Measurements from ENCODE around the gene RIC8B.

RIC8B gene

DNA sequence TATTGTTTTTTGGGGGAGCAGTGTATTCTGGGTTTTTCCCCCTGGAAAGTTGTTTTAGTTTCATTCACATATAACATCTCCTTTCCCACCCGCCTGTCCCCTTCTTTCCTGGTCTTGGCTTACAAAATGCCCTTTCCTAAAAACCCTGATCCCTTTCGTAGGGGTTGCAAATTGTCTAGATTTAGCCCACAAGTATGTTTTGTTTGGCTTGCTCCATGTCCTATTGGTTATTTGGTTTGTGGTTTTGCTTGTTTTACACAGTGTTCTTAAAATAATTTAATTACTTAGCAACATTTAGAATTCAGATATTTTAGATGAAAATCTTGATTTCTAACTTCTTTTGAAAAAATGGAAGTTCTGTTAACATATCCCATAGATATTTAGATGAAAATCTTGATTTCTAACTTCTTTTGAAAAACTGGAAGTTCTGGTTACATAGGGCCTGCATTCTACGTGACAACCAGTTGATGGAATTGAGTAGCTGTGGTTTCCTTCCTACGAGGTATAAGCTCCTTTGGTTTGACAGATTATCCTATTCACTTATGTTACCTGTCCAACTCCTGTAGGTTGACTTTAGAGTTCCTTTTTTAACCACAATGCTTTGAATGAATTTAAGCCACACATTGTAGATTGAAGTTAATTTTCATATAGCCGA is 92.1 kb downstream of the RIC8B start:
- DNase-seq (ENCODE audit: extremely low read depth in 1 of 2, low read depth in 1 of 2), result no peak

DNA sequence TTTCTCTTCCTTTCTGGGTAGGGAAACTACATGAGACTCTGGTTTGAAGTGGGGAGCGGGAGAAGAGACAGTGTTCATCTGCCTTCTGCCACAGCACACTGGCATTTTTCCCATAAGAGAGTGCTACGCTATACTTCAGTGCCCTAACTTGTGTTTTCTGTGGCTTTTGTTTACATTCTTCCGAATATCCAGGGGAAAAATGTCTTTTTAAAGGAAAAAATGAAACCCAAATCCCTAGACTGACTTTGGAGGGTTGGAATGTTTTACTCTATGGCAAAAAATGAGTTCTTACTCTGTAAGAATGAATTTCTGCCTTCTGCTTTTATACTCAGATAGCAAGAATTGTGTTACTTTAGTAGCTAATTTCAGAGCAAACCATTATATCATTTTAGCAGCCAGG is 93.2 kb downstream of the RIC8B start:
- DNase-seq (ENCODE audit: extremely low read depth in 1 of 2, low read depth in 1 of 2), result no peak

DNA sequence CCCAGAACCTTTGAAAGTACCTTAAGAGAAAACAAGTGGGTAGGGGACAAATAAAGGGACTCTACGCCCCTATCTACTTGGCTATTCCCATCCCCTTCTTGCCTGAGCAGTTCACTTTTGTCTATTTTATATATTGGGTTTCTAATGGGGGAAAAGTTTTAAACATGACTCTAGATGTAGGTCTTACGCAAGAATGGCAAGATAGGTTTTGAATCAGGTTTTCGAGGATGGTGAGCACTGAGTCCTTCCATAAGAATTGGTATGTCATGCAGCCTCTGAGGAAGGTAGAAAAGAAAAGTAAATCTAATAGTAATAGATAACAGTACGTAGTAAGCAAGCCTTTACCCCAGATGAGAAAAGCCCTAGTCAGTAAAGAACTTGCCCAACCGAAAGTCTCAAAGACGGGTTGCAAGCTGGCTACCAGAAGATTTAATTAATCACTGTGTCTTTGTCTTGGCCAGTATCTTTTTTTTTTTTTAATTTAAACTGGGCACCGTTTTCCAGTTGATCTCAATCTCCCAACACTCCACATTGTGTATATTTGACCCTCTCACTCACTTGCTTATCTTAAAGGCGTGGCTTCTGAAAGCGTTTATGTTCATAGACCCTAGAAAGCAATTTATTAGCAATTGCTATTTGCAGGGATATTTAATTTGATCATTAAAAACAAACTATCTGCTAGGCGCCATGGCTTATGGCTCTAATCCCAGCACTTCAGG is 94.7 kb downstream of the RIC8B start:
- no peak for DNase-seq (ENCODE audit: extremely low read depth in 1 of 2, low read depth in 1 of 2)

DNA sequence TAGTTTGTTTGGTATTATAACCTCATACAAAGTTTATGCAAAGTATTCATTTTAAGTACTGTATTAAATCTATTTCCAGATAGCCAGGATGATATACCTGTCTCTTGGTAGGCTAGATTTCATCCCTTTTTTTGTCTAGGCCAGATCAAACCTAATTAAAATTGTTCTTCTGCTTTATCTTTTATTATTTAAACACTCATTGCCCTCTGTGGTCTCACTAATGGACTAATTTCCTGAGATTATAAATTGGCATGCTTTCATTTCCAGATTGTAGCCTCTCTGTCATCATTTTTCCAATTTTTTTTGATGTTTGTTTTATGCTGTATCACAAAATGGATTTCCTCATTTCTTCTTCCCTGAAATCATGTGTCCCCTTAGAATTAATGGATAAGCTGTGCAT is 95.6 kb downstream of the RIC8B start:
- no peak for DNase-seq (ENCODE audit: extremely low read depth in 1 of 2, low read depth in 1 of 2)

DNA sequence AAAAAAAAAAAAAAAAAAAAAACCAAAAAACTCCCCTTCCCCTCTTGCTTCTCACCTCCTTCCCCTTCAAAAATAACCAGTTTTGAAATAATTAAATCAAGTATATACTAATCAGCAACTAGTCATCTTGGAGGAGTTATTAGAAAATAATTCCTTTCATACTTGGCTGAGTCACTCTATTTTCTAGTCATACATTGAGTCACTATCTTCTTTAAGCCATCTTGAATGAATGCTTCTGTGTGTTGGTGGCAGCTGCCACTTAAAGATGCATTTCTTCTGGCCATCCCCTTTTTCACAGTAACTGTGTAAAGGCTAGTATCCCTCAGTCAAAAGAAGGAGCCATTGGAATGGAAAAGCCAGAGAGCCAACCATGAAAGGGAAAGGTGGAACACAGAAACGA is 97.0 kb downstream of the RIC8B start:
- DNase-seq (ENCODE audit: extremely low read depth in 1 of 2, low read depth in 1 of 2), result no peak

DNA sequence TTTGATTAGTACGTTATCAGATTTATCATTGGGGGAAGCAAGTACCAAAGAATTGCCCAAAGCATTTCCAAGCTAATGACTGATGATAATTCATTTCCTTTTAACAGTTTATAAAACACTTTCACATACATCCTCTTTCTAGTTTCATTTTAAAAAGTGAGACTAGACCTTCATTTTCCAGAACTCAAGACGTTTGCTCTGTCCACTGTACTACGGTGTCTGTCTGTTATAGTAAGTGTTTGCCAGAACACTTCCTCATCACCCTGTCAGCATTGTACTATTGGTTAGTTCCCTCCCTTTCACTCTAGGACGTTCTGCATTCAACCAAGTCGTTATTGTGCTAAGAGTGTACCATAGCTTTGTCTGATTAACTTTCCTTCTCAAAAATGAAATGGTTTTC is 99.5 kb downstream of the RIC8B start:
- DNase-seq (ENCODE audit: extremely low read depth in 1 of 2, low read depth in 1 of 2), result no peak

DNA sequence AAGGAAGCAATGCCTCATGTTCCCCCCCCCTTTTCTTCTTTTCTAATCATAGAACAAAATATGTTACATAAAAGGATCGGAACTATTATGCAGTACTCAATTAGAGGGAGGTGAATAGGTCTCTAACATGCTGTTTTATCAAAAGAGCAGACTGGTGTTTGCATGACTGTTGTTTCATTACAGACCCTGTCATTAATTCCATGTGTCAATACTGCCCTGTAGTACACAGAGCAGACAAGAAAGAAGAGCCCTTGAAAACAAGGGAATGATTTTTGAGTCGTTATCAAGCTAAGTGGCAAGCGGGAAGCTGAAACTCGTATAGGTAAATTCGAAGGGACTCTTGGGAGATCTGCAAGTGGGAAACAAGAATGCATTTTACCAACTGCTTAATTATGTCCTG is 104.3 kb downstream of the RIC8B start:
- DNase-seq (ENCODE audit: extremely low read depth in 1 of 2, low read depth in 1 of 2), result no peak

DNA sequence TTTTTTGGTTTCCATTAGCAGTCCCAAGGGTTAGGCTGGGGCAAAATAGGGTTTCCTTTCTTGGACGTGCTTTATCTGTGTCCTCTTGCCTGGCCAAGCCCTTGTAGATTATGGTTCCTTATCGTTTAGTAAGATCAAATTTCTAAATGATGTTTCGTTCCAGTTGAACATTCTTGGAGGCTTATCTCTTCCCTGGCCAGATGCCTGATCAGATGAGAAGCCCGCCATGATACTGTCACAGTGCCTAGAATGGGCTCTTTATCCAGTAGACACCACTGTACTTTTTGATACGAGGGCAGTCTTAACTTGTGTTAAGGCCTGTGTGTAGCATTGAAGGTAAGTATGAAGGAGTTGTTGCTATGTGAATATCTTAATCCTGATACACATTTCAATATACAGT is 105.1 kb downstream of the RIC8B start:
- no peak for DNase-seq (ENCODE audit: extremely low read depth in 1 of 2, low read depth in 1 of 2)

DNA sequence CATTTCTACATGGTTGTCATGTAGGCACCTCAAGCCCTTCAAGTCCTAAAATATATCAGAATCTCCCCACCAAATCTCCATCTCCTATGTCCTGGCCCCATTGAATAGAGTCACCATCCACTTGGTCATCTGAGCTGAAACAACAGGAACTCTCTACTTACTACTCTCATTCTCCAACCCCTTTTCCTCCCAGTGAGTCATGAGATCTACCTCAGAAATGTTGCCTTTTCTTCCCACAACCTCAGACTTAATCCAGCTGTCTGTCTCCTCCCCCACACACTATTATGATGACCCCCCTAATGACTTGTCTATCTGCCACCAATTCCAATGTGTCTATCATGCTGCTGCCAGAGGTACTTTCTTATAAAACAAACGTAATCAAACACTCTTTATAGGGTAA is 108.9 kb downstream of the RIC8B start:
- DNase-seq (ENCODE audit: extremely low read depth in 1 of 2, low read depth in 1 of 2), result no peak

DNA sequence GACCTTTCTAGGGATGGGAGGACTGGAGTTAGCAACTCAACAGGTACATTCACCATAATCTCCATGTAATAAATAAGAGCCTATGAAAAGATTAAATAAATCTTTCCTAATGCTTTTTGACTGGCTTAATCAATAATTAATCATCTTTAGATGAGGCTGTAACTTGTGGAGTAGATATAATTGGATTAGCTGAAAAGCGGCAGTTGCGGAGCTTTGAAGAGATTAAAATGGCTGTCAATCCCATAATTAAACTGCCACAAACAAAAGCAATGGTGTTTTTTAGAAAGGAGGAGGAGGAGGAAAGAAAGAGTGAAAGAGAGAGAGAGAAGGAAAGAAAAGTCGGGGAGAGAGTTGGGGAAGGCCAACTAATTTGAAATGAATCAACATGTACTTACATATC is 110.5 kb downstream of the RIC8B start:
- no peak for DNase-seq (ENCODE audit: extremely low read depth in 1 of 2, low read depth in 1 of 2)

DNA sequence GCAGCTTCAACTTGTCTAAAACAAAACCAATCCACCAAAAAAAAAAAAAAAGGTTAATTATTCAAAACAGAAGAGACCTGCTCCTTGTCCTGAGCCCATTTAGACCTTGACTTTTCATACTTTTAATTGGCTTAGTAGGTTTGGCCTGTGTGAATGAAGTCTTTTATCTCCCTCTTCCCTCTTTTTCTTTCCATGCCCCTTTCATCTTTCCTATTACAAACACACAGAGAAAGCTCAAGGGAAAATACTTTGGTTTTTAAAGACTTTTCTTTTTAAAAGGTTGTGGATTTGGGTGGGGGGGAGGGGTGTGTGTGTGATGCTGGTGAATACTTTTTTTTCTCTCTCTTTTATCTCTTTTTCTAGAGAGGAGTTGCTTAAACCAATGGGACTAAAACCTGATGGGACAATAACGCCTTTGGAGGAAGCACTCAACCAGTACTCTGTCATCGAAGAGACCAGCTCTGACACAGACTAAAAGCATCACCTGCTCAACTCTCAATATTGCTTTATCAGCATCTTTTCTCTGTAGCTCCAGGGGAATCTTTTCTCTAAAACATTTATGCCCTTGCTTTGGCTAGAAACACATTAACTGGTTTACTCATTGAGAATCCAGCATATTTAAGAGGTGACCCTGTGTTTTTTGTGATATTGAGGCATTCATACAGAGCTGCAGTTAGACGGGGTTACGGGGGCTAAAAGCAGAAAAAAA is 111.2 kb downstream of the RIC8B start:
- DNase-seq (ENCODE audit: extremely low read depth in 1 of 2, low read depth in 1 of 2), result no peak

DNA sequence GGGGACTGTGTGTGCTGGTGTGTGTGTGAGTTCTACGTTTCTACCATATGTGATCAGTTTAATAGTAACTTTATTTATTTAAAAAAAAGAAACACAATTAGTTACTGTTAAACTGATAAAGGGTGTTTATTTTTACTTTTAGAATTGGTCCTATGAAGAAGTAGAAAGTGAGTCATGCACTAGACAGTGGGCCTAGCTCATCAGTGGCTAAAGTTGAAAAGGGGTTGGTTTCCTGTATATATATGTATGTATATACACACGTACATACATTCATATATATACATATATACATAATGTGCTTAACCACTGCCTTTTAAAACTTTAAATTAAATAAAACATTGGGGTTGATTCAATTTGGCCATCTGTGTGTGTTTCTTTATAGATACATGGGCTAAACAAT is 112.5 kb downstream of the RIC8B start:
- no peak for DNase-seq (ENCODE audit: extremely low read depth in 1 of 2, low read depth in 1 of 2)

DNA sequence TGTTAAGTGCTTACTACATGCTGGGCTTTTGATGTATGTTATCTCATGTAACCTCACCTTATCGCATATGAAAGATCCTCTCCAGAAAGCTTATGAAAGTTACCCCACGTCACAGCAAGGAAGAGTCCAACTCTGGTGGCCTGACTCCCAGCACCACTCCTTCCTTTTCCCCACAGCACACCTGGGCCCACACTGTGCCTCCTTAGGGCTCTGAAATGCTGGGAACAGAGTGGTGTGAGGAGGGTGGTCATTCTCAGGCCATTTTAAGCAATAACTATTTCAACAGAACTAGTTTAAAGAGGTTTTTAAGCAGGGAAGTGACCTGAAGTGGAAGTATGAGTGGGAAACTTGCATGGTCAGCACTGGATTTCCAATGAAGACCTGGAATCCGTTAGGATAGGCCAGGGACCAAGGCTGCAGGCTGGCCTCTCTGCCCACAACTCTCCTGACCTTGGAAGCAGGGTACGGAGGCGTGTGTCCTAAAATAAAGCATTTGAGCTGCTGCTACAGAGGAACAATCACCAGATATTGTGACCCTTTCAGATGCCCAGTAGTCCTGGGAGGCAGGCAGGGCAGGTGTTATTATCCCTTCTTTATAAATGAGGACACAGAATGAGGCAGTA is 114.0 kb downstream of the RIC8B start:
- DNase-seq (ENCODE audit: extremely low read depth in 1 of 2, low read depth in 1 of 2), result no peak

DNA sequence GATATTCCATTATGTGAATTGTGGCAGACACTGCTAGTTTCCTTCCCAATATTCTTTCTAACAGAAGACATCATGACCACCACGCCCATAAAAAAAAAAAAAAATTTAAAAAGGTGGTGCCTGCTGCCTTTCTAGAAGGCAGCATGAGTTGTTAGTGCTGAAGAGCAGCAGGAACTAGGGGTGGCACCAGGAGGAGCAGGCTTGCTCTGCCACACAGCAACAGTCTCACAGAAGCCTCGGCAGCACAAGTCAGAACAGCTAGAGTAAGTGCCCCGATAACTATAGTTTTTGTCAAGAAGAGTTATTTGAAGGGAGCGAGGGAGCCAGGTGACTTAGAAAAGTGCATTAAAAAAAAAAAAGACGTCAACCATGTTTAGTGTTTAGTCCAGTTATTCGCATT is 114.8 kb downstream of the RIC8B start:
- no peak for DNase-seq (ENCODE audit: extremely low read depth in 1 of 2, low read depth in 1 of 2)

DNA sequence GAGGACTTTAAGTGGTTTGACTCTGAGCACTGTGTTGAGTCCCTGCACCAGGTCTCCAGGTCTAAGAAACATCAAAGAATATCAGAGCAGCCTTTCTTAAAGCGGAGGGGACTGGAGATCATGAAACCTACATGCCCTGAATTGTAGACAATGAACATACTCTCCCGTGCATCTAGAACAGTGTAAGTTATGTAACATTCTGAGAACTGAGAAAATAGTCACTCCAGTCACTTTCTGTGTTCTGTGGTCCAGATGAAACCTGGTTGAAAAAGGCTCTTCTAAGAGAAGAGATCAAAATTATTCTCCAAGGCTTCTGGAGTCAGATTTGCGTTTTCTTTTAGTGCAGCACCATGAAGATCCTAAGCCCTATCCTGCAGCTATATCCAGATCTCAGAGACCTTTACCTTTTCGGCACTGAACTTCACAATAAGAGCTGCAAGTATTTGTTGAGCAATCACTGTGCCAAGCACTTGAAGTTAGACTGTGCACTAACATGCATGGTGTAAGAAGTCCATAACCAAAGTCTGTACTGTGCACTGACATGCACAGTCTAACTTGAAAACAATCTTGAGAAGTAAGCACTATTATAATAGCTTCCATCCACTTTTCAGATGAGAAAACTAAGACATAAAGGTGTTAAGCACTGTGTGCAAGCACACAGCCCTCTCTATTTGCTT is 115.6 kb downstream of the RIC8B start:
- no peak for DNase-seq (ENCODE audit: extremely low read depth in 1 of 2, low read depth in 1 of 2)

DNA sequence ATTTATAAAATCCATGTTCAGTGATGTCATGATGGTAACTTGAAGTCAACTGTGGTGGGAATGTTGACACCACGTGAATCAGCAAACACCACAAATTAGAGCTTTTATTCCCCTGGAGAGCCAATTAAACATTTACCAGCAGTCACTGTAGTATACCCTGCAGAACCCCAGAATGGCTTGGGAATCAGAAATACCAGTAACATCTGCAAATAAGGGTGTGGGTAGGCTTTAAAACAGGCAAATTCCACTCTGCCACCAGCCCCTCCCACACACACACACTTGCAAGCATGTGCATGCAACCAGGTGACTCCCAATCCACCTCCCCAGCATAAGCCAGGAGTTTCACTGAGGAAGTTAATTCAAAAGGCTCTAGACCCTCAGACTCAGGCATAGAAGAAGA is 117.6 kb downstream of the RIC8B start:
- no peak for DNase-seq (ENCODE audit: extremely low read depth in 1 of 2, low read depth in 1 of 2)

DNA sequence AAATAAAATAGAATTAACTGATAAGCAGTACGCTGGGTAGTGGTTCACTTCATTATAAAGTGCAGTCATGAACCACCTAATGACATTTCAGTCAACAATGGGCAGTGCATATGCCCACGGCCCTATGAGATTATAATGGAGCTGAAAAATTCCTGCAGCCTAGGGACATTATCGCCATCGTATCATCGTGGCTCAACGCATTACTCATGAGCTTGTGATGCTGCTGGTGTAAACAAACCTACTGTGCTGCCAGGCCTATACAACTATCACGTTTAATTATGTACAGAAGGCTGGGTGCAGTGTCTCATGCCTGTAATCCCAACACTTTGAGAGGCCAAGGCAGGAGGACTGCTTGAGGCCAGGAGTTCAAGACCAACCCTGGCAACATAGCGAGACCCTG is 119.0 kb downstream of the RIC8B start:
- no peak for DNase-seq (ENCODE audit: extremely low read depth in 1 of 2, low read depth in 1 of 2)

DNA sequence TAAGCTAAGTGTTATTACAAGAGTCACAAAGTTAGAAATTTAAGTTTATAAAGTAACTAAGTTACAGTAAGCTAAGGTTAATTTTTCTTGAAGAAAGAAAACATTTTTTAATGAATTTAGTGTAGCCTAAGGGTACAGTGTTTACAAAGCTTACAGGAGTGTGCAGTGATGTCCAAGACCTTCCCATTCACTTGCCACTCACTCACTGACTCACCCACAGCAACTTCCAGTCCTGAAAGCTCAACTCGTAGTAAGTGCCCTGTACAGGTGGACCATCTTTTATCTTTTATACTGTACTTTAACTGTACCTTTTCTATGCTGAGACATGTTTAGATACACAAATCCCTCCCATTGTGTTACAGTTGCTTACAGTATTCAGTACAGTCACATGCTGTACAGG is 120.3 kb downstream of the RIC8B start:
- DNase-seq (ENCODE audit: extremely low read depth in 1 of 2, low read depth in 1 of 2), result no peak

DNA sequence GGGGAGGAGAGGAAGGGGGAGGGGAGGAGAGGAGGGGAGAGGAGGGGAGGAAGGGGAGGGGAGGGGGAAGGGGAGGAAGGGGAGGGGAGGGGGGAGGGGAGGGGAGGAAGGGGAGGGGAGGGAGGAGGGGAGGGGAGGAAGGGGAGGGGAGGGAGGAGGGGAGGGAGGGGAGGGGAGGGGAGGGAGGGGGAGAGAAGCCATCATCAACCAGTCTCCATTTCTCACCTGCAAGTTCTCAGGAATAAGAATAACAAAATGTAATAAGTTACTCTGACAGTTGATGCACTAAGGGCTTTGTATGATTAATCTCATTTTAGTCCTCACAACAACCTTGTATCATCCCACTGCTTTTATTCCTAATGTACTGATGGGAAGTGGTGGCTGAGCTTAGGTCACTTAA is 122.1 kb downstream of the RIC8B start:
- DNase-seq (ENCODE audit: extremely low read depth in 1 of 2, low read depth in 1 of 2), result no peak

DNA sequence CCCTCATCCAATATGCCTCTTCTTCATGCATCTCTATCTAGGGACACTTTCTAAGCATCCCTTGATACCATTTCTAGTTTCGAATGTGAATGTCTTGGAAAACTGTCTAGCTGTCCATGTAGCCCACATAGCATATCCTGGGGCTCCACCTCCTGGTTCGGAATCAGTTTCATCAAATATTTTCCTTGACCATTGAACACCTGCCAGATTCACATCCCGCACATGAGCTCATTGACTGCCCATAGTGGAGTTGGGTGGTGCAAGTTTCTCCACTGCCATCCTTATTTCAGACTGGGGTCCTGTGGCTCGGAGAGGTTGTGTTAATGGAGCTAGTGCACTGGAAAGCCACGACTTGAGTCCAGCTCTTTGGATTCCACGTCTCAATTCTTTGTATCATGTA is 122.6 kb downstream of the RIC8B start:
- DNase-seq (ENCODE audit: extremely low read depth in 1 of 2, low read depth in 1 of 2), result no peak

All from stimulated activated CD8-positive, alpha-beta memory T cell treated with anti-CD3 and anti-CD28 coated beads, Interleukin-7, amount 100 ng/mL, for 48 hours (primary cell).